Measurements from ENCODE around the gene WDR45B. TPM values are rescaled to one million over a fixed set of nuclear protein-coding genes. Genes with fewer than 3 reads are reported as not detected.

Gene WDR45B
- total and polyA plus RNA-seq, 10 donors = 30.9 to 80.2 (median 65.6) TPM

DNA sequence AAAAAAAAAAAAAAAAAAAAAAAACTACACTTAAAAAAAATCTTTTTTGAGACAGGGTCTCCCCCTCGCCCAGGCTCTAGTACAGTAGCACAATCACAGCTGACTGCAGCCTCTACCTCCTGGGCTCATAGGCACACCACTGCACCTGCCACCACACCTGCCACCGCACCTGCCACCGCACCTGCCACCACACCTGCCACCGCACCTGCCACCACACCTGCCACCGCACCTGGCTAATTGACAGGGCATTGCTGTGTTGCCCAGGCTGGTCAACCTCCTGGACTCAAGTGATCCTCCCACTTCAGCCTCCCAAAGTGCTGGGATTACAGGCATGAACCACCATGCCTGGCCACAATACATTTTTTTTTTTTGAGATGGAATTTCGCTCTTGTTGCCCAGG lies 17.6 kb upstream of the WDR45B start:
- Histone ChIP-seq H3K4me1 (peaks cover 0 to 16% (median 11%) of the 10 kb centered on the region in 6 donors), H3K4me3 (no peak overlapping the region), H3K36me3 (peaks cover 0 to 6% (median 0%) of the 10 kb centered on the region in 6 donors), H3K27ac (no peak overlapping the region), H3K9me3 (no peaks in the 10 kb centered on the region), H3K27me3 (replicated peaks in 1 of 7) (no peaks in the 10 kb centered on the region)
- intact Hi-C loops (cut with DNase I; ENCODE audit: low total_unique reads) = no loop called here
- no peak for DNase-seq
- TF ChIP-seq POLR2AphosphoS5 (IDR thresholded peaks at IDR 0.05) (no peak), POLR2A (IDR thresholded peaks at IDR 0.05) (no peak), CTCF (IDR thresholded peaks at IDR 0.05 in 8 of 11, conservative IDR thresholded peaks at IDR 0.05 in 3 of 11) (no peak)
- 83 to 93% (median 89%) methylated on average over 6 of the region's 6 CpGs for WGBS, 5 donors

DNA sequence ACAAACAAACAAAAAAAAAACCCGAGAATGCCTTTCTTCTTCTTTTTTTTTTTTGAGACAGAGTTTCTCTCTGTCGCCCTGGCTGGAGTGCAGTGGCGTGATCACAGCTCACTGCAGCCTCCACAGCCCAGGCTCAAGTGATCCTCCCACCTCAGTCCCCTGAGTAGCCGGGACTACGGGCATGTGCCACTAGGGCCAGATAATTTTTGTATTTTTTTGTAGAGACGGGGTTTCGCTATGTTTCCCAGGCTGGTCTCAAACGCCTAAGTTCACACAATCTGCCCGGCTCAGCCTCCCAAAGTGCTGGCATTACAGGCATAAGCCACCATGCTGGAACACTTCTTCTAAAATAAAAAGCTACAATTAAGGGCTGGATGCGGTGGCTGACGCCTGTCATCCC lies 17.0 kb upstream of the WDR45B start:
- Histone ChIP-seq H3K27me3 (replicated peaks in 1 of 7) (no peaks in the 10 kb centered on the region), H3K4me1 (peaks cover 0 to 16% (median 11%) of the 10 kb centered on the region in 6 donors), H3K36me3 (peaks cover 0 to 8% (median 0%) of the 10 kb centered on the region in 6 donors), H3K27ac (no peak overlapping the region), H3K9me3 (no peaks in the 10 kb centered on the region), H3K4me3 (no peak overlapping the region)
- intact Hi-C loops (cut with DNase I; ENCODE audit: low total_unique reads) = no loop called here
- TF ChIP-seq CTCF (IDR thresholded peaks at IDR 0.05 in 8 of 11, conservative IDR thresholded peaks at IDR 0.05 in 3 of 11) = no peak
- no peak for TF ChIP-seq POLR2AphosphoS5 (IDR thresholded peaks at IDR 0.05)
- no peak for TF ChIP-seq POLR2A (IDR thresholded peaks at IDR 0.05)
- DNase-seq = no peak
- WGBS, 5 donors = 91 to 94% (median 93%) methylated on average over 11 of the region's 11 CpGs

DNA sequence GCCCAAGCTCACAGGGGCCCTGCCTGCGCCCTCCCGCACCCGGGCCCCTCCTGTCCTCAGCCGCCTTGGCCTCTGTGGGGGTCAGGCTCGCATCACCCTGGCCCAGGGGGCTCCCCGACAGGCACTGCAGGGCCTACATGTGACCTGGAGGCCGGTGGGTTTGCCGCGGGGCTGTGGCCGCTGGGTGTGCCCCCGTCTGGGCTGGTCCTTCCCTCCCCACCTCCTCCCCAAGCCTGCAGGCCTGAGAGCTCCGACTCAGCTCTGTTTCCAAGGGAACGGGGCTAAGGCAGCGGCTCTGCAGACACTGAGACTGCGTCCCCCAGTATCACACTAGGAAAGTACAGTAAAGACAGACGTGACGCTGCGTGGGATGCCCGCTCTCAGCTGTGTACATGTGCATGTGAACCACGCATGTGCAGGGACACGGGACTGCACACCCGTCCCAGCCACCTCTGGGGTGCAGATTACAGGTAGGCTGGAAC lies 16.5 kb upstream of the WDR45B start:
- Histone ChIP-seq H3K36me3 (peaks cover 0 to 8% (median 0%) of the 10 kb centered on the region in 6 donors), H3K4me3 (no peak overlapping the region), H3K9me3 (no peaks in the 10 kb centered on the region), H3K27ac (no peak overlapping the region), H3K27me3 (replicated peaks in 1 of 7) (no peaks in the 10 kb centered on the region), H3K4me1 (peaks cover 0 to 15% (median 11%) of the 10 kb centered on the region in 6 donors)
- intact Hi-C loops (cut with DNase I; ENCODE audit: low total_unique reads) = no loop called here
- TF ChIP-seq POLR2A (IDR thresholded peaks at IDR 0.05) (no peak), POLR2AphosphoS5 (IDR thresholded peaks at IDR 0.05) (no peak), CTCF (IDR thresholded peaks at IDR 0.05 in 8 of 11, conservative IDR thresholded peaks at IDR 0.05 in 3 of 11) (no peak)
- 89 to 97% (median 92%) methylated on average over 12 to 22 of the region's 22 CpGs for WGBS, 5 donors
- no peak for DNase-seq

DNA sequence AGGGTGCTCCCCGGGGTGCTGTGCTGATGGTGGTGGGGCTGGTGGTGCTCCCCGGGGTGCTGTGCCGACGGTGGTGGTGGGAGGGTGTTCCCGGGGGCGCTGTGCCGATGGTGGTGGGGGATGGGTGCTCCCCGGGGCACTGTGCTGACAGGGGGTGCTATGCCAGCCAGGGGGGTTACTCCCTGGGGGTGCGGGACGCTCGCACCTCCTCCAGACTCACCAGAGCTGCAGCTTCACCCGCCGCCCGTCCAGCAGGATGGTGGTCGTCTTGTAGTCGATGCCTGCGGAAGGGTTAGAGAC lies 16.0 kb upstream of the WDR45B start:
- intact Hi-C loops (cut with DNase I; ENCODE audit: low total_unique reads) = no loop called here
- H3K4me3 ChIP-seq = no peak overlapping the region
- H3K4me1 ChIP-seq = peaks cover 0 to 11% (median 9%) of the 10 kb centered on the region in 6 donors
- no peak for DNase-seq
- H3K9me3 ChIP-seq = no peaks in the 10 kb centered on the region
- 93 to 98% (median 95%) methylated on average over 6 to 17 of the region's 17 CpGs for WGBS, 5 donors
- peaks cover 0 to 8% (median 0%) of the 10 kb centered on the region in 6 donors for H3K36me3 ChIP-seq
- no peak overlapping the region for H3K27ac ChIP-seq
- H3K27me3 ChIP-seq (replicated peaks in 1 of 7) = no peaks in the 10 kb centered on the region
- no peak for TF ChIP-seq POLR2AphosphoS5 (IDR thresholded peaks at IDR 0.05)
- TF ChIP-seq POLR2A (IDR thresholded peaks at IDR 0.05) = no peak
- no peak for TF ChIP-seq CTCF (IDR thresholded peaks at IDR 0.05 in 8 of 11, conservative IDR thresholded peaks at IDR 0.05 in 3 of 11)

All from spleen (tissue), 11 donors.